Measurements from ENCODE around the gene TRMT61A.

- TF ChIP-seq POLR2A (IDR thresholded peaks at IDR 0.05; ENCODE audit: low read depth, low read length) = no peak
- no peak for TF ChIP-seq POLR2AphosphoS5 (IDR thresholded peaks at IDR 0.05; ENCODE audit: low read depth, low read length)
Measured at GRCh38 chr14:103527408-103528145, 1.4 kb upstream of the TRMT61A start.

All from GM12892 (cell line).